AG09319 (cell line): ENCODE results near the gene IFI35.
"Not testable (repeated sequence)": the region's sequence is repeated elsewhere in the genome, so short reads cannot be mapped to it uniquely, and the experiment has no call there.

ENCODE experiments used
- DNase-seq: peaks from one replicate; pipeline ENCODE4 v3.0.0-alpha.2; 2010; ENCODE audit warnings: low read depth; ENCODE audit errors: extremely low read depth
- CTCF ChIP-seq: IDR thresholded peaks from 2 replicates; pipeline ENCODE4 v1.5.1; 2011; ENCODE audit warnings: low read depth, mild to moderate bottlenecking, inconsistent platforms, low read length, moderate library complexity

IFI35 gene

GRCh38 chr17:43006639-43007551, at the start of gene IFI35:
IFI35 (plus strand) TSS chr17:43006784; CDS start chr17:43006948, 164 bp downstream.
- DNase-seq: peak; percentile 63
- peak; percentile 32 for TF ChIP-seq CTCF

- peak; percentile 82 for DNase-seq
- TF ChIP-seq CTCF: no peak
Observed at GRCh38 chr17:42964161-42964932, 42.2 kb upstream of the IFI35 start, which contains the start of gene AARSD1. AARSD1 (minus strand) TSS chr17:42964454; CDS start chr17:42964440, 14 bp downstream.

GRCh38 chr17:42967925-42968324, 38.7 kb upstream of the IFI35 start:
- TF ChIP-seq CTCF: no peak
- no peak for DNase-seq

GRCh38 chr17:42969001-42969581, 37.5 kb upstream of the IFI35 start:
- TF ChIP-seq CTCF: no peak
- DNase-seq: no peak

GRCh38 chr17:42971589-42971988, 35.0 kb upstream of the IFI35 start:
- DNase-seq: no peak
- no peak for TF ChIP-seq CTCF

GRCh38 chr17:42973323-42973722, 33.3 kb upstream of the IFI35 start:
- DNase-seq: not testable (repeated sequence)

- no peak for TF ChIP-seq CTCF
- no peak for DNase-seq
Observed at GRCh38 chr17:42975265-42975664, 31.3 kb upstream of the IFI35 start.

DNA sequence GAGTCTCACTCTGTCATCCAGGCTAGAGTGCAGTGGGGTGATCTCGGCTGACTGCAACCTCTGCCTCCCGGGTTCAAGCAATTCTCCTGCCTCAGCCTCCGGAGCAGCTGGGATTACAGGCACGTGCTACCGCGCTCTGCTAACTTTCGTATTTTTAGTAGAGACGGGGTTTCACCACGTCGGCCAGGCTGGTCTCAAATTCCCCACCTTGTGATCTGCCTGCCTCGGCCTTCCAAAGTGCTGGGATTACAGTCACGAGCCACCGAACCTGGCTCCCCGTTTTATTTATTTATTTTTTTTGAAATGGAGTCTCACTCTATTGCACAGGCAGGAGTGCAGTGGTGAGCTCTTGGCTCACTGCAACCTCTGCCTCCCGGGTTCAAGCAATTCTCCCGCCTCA, 30.9 kb upstream of the IFI35 start:
- DNase-seq: not testable (repeated sequence)
